Posterior cingulate gyrus (tissue), 11 donors: ENCODE data around the gene CD1B.
"Not testable (repeated sequence)": the region's sequence is repeated elsewhere in the genome, so short reads cannot be mapped to it uniquely, and the experiment has no call there.

Source experiments
- DNase-seq, 10 donors: peaks; one replicate each; pipeline versions ENCODE4 v3.0.0 to v3.0.0-alpha.2; 2020 to 2021; ENCODE audit warnings: mixed read lengths in 3 of 10
- intact Hi-C: fragments of 100-400 bp; cut with DNase I; formaldehyde crosslinking; loops from one replicate; pipeline ENCODE4 v1.15.1; 2023

Gene CD1B

GRCh38 chr1:158331481-158332150 lies at the start of gene CD1B:
Gene CD1B, minus strand, starts transcription at chr1:158331531. Its CDS starts 108 bp downstream, at chr1:158331423.
- intact Hi-C loops: no loop called here

GRCh38 chr1:158374860-158375259 lies 43.5 kb upstream of the CD1B start:
- no peak for DNase-seq
- intact Hi-C loops: no loop called here

More at GRCh38 chr1:158331481-158332150, at the start of gene CD1B:
- no peak for DNase-seq

DNA sequence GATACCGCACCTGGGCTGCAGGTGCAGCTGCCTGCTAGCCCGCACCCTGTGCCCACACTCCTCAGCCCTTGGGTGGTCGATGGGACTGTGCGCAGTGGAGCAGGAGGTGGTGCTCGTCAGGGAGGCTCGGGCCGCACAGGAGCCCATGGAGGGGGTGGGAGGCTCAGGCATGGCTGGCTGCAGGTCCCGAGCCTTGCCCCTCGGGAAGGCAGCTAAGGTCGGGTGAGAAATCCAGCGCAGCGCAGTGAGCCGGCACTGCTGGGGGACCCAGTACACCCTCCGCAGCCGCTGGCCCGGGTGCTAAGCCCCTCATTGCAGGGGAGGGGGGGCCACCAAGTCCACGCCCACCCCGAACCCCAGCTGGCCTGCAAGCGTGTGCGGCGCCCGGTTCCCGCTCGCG lies 42.8 kb upstream of the CD1B start:
- DNase-seq: peak in 2 of 10 donors; percentile 46 to 66
- intact Hi-C loops: not testable (repeated sequence)

- intact Hi-C loops: no loop called here
- no peak for DNase-seq
Observed at GRCh38 chr1:158371188-158371953, 40.0 kb upstream of the CD1B start.

- intact Hi-C loops: no loop called here
- DNase-seq: no peak
Observed at GRCh38 chr1:158366783-158367182, 35.5 kb upstream of the CD1B start.

- intact Hi-C loops: no loop called here
- DNase-seq: no peak
Observed at GRCh38 chr1:158362941-158363340, 31.6 kb upstream of the CD1B start.

DNA sequence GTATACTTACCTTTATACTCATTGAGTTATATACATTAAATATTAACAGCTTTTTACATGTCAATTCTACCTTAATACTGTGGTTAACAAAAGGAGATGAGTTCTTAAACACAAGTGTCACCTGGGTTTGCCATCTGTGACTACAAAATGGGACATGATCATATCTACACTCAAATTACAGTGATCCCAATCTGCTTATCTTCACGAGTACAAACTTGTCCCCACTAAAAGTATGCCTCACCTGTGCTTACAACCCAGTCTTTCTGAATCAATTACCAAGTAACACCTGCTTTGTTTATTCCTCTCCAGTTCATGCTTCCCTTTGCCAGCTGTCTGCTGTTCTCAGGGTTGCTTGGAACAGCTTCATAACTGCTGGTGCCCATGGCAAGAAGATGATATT lies 31.2 kb upstream of the CD1B start:
- DNase-seq: no peak
- intact Hi-C loops: no loop called here

GRCh38 chr1:158357441-158357840 lies 26.1 kb upstream of the CD1B start:
- no peak for DNase-seq
- intact Hi-C loops: no loop called here

GRCh38 chr1:158356616-158357015 lies 25.3 kb upstream of the CD1B start:
- intact Hi-C loops: no loop called here
- DNase-seq: no peak

DNA sequence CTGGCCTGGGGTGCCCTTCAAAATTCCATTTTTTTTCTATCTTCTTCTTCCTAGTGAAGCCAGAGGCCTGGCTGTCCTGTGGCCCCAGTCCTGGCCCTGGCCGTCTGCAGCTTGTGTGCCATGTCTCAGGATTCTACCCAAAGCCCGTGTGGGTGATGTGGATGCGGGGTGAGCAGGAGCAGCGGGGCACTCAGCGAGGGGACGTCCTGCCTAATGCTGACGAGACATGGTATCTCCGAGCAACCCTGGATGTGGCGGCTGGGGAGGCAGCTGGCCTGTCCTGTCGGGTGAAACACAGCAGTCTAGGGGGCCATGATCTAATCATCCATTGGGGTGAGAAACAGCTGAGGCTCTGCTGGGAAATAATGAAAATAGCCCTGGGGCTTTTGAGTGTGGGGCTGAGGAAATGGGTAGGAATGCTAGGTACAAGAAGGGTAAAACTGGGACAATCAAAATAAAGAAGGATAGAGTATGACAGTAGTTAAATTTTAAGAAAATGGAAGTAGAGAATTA lies 24.5 kb upstream of the CD1B start:
- intact Hi-C loops: no loop called here
- DNase-seq: peak in 2 of 10 donors; percentile 29 to 76

DNA sequence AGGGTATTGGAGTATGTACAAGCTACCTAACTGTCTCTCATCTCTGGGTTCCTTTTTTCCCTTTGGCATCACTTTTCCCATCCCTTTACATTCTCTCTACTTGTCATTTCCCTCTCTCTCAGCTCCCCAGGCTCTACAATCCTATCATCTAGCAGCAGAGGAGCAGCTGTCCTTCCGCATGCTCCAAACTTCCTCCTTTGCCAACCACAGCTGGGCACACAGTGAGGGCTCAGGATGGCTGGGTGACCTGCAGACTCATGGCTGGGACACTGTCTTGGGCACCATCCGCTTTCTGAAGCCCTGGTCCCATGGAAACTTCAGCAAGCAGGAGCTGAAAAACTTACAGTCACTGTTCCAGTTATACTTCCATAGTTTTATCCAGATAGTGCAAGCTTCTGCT lies 22.9 kb upstream of the CD1B start:
- no peak for DNase-seq
- intact Hi-C loops: no loop called here

DNA sequence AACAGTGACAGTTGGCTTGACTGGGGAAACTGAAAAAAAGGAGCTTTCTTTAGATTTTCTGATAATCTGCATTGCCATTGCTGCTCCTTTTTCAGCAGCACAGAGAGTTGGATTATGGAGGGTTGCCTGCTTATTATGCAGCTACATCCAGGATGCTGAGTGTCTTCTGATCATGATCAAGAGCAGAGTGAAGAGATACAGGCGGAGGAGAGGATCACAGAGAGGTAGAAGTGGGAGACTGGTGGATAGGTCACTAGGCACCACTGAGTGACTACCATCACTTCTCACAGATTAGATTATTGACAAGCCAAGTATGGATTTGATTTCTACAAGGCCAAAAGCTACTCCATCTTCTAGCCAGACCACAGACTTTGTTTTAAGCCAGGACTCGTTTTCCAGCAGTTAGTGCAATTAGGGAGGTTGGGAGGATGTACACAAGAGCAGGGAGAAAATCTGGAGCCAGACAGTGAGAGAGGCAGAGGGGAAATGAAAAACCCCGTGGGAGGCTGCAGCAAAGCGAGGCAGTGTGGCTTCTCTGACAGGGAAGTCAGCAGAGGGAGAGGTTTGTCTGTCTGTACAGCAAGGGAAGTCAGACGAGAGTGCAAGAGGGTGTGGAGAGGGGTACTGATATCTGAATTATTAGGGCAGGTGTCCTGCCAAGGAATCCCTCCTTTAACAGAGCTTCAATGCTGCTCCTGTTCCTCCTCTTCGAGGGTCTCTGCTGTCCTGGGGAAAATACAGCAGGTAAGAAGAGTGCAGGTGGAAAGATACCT lies 22.2 kb upstream of the CD1B start, which contains the start of gene CD1E:
Gene CD1E (plus strand): TSS at position 592 of the 773 bp plus-strand sequence. CDS start 95 bp downstream, at position 687.
- intact Hi-C loops: no loop called here
- DNase-seq: no peak

DNA sequence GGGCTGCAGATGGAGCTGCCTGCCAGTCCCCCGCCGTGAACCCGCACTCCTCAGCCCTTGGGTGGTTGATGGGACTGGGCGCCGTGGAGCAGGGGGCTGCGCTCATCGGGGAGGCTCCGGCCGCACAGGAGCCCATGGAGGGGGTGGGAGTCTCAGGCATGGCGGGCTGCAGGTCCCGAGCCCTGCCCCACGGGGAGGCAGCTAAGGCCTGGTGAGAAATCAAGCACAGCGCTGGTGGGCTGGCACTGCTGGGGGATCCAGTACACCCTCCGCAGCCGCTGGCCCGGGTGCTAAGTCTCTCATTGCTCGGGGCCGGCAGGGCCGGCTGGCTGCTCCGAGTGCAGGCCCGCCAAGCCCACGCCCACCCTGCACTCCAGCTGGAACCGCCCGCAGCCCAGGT lies 17.6 kb upstream of the CD1B start:
- intact Hi-C loops, DNase-seq: not testable (repeated sequence)

DNA sequence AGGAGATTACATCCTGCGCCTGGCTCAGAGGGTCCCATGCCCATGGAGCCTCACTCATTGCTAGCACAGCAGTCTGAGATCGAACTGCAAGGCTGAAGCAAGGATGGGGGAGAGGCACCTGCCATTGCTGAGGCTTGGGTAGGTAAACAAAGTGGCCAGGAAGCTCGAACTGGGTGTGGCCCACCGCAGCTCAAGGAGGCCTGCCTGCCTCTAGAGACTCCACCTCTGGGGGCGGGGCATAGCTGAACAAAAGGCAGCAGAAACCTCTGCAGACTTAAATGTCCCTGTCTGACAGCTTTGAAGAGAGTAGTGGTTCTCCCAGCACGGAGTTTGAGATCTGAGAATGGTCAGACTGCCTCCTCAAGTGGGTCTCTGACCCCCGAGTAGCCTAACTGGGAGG lies 5.1 kb upstream of the CD1B start:
- intact Hi-C loops, DNase-seq: not testable (repeated sequence)

DNA sequence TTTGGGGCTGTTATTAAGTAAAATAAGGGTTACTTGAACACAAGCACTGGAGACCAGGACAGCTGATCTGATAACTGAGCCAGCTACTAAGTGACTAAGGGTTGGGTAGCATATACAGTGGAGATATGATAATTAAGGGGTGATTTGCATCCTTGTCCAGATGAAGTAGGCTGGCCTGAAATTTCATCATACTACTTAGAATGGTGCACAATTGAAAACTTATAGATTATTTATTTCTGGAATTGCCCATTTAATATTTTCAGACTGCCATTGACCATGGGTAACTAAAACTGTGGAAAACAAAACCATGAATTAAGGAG lies 3.8 kb upstream of the CD1B start:
- DNase-seq: no peak
- intact Hi-C loops: no loop called here

- intact Hi-C loops: no loop called here
- no peak for DNase-seq
Observed at GRCh38 chr1:158334526-158335212, 3.3 kb upstream of the CD1B start.

- intact Hi-C loops: no loop called here
- DNase-seq: no peak
Observed at GRCh38 chr1:158333405-158334155, 2.2 kb upstream of the CD1B start.

GRCh38 chr1:158331106-158331425 lies 265 bp downstream of the CD1B start:
- DNase-seq: no peak
- intact Hi-C loops: no loop called here

DNA sequence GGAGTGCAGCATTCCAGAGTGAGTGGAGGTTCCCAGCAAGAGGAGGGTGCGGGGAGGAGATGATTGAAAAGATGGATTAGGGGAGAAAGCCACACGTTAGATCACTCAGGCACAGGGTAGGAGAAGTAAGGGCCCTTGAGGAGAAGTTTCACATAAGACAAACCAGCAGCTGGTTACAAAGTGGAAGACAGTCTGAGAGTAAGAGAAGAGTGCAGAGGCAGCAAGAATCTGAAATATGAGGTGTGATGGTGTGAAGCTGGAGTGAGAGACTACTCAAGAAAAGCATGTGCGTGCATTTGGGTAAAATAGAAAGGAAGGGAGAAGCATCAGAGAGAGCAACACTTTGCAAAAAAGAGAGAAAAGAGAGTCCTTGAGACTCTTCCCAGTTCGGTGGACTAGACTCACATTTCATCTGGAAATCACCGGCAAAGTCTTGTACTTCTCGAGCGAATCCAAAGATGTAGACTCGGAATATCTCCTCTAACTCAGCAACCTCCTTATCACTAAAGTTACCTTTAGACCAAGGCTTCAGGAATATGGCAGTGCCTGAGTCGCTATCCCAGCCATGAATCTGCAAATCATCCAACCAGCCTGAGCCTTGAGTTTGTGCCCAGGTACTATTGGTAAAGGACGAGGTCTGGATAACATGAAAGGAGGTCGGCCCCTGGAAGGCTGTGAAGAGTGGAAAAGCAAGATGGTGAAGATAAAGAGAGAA lies 783 bp downstream of the CD1B start:
- DNase-seq: no peak
- intact Hi-C loops: no loop called here
